ENCODE results near the gene PDE5A.
A peak's percentile ranks its signal among the peaks of the same experiment; 100 is the strongest.

Gene PDE5A

DNA sequence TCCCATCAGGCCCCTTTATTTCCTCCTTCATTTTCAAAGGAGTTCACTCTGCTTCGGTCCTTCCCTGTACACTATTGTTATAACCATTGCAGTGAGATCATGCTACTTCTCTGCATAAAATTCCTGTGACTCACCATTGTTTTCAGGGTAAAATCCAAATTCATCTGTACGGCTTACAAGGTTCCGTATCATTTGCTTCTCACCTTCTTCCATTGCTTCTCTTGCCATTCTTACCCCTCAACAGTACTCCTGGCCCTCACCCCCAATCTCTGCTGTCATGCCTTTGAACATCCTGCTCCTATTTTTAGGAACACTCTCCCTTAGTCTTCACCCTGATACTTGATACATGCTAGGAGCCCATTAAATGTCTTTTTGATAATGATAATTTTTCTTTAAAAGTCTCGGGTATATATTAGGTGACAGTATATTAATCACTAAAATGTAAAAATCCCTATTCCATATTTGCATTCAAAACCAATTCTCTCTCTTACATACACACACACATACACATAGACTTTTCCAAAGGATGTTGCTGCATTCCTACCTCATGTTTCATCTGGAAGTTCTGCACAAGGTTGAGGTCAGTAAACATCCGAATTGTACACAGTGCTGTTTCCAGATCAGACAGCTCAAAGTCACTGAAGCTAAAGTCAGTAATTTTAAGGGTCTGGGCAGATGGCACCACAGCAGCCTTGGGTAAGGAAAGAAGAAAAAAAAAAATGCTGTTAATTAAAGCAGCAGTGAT is 103.4 kb downstream of the PDE5A start:
- DNase-seq: no peak

DNA sequence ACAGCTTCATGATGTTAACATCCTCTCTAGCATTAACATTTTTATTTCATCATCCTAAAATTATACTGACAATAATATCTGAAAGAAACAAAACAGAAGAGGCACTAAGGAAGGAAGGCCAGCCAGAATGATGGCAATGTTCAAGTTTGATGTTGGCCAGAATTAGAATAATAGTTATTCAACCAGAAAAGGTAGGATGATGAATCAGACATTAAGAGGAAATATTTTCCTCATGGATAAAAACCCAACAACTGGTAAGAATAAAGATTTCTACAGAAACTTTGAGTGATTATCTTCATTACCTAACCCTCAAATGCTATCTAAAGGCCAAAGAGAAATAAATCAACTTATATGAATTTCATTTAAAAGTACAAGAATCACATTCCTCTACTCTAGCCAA is 105.2 kb downstream of the PDE5A start:
- DNase-seq: no peak

DNA sequence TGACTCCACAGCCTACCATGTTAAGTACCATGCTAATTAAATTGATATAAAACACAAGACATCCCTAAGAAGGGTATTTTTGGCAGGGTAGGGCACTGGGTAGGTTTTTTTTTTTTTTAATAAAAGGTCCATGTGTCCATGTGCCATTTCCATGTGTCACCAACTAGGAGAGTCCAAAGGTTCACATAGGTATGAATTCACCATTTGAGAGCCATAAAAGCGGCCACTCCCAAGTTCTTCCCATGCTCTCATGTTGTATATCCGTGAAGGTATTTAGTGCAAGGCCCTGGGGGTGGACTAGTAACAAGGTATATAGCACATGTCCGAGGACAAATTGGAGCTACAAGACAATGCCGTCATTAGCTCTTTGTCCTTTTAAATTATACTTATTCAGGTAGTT is 107.3 kb downstream of the PDE5A start:
- peak in 1 of 58 donors; percentile 0 for DNase-seq

DNA sequence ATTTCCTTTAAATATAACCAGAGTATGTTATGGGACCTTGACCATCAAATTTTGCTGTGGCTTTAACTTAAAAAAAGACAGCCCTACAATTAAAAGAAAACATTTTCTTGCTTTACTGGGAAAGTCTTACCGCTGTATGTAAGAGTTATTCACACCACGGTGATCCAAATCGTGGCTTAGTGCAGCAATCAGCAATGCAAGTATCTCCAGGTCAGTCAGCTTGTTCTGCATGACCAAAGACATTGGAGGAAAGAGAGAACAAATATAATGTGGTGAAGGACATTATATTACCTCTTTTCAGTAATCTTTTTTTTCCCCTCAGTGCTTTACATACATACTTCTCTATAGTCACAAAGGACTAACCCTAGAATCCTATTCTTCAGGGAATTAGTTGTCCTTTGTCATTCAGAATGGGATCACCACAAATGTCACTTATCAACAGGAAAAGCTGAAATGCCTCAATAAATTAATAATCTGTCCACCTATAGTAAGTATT is 109.6 kb downstream of the PDE5A start:
- no peak for DNase-seq

DNA sequence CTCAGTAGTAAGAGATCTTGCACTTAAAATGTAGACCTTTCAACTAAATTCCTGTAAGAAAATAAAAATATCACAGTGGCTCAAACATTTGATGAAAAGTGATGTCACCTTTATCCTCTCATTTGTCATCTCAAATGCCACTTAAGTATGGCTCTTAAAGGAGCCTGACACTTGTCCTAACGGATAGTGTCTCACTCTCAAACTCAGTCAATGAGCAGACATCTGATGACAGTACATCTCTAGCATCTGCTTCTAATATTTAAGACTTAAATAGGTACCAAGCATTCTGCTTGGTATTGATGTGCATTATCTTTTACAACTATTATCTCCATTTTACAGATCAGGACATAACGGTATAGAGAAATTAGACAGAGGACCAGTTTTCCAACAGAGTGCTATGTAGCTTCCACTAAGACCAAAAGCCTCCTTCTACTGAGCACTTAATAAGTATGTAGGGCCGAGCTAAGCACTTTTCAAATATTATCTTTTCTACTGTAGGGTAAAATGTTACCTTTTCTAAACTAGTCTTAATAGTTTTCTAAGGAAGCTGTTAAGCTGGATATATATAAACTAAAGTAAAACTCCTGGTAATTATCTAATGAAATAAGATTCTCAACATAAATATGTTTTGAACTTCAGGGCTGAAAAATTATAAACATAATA is 110.2 kb downstream of the PDE5A start:
- DNase-seq: no peak

DNA sequence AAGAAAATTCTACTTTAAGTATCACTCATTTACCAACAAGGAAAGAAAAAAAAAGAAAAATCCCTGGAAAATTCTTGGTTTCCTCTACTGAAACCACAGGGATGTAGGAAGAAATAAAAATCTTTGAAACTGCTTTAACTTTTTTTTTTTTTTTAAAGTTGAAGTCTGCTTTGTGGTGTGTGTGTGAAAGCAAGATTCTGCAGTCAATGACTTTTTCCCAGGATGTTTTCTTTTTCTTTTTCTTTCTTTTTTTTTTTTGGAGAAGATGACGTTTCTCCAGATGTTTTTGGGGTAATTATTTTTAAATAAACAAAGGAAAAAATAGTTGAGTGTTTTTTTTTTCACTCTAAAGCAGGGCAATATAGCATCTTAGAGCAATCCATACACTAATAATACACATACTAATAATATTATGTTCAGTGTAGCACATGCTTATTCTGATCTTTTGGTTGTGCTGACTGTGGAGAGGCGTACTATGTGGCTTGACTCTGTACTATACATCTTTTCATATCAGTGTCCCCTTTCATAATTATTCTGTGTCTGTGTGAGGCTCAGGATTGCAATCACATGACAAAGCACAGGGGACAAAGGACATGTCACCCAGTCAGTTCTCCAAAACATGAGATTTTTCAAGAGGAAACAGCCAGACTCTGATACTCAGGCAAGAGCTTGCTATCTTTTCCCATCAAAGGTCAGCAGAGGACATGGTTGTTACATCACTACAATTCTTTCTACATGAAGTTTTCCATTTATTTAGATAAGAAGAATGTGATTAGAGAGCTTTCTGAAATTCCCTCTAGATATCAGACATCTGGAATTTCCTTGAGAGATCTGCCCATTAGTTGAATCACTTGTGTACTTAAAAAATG is 111.0 kb downstream of the PDE5A start:
- no peak for DNase-seq

DNA sequence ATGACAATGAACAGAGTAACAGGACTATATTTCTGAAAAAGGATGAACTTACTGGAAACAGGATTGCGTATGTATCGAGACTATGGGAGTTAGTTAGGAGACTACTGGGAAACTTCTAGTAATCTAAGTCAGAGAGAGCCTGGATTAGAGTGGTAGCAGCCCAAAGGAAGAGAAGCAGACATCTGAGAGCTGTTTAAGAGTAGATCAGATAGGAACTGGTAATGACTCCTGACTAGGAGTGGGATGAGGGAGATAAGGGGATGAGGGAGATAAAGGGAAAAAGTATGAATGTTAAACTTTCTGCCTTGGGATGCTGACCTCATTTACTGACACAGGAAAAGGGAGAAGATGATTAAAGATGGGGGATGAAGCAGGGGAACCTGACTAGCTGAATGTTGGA is 116.2 kb downstream of the PDE5A start:
- no peak for DNase-seq

DNA sequence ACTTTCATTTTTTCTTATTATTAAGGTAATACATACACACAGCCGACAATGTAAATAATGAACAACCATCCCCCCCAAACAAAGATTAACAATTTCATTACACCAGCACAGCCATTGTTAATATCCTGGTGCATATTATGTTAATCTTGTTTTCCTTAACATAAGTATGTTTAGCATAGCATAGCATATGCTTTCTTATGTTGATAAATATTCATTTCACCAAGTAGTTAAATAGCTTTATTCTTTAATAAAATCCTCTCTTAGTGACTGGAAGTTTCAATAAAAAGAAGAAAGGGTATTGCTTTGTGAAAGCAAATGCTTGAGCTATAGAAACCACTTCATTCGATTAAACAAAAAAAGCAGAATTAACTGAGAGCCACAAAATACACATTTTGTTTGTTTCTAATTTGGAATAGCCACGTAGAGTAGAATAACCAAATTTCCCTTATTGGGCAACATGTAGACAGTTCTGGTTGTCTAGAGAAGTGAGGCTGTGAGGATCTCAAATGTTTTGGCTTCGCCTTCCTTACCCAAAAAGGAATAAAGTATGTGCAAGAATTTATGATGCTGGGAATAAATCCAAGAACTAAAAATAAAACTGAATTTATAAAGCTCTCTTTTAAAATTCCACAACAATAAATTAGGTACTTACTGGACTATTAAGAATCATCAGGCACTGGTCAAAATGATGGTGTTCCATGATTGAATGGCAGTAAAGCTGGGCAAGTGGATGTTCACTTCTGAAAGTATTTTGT is 118.0 kb downstream of the PDE5A start:
- no peak for DNase-seq

DNA sequence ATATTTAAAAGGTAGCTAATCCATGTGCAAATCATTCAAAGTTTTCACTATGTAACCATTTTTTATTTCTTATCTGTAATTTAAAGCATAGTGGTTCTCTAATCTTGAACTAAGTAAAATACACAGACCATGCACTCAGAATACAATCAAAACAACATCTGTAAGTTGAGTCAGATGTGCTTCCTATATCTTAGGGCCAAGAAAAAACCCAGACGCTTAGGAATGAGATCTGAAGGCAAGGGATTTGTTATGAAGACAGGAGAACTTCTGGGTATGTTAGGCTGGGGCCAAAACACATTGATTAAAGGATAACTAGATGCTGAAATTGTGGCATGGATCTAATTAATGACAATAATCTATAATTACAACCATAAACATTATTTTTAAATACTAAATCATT is 120.3 kb downstream of the PDE5A start:
- DNase-seq: no peak

DNA sequence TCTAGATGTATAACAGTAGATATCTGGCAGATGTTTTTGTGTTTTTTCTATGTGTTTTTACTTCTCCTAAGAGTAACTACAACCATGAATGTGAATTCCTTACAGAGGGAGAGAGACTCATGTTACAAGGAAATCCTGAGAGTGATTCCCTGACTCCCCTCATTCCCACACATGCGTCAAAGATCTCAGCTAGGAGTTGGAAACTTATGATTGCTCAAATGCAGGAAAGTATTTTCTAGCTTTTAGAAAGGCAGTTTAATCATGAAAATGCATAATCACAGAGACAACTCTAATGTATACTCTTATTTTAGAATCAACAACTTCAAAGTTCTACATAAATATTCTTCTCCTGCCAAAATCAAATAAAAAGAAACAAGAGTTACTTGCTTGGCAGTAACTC is 121.8 kb downstream of the PDE5A start:
- DNase-seq: no peak

DNA sequence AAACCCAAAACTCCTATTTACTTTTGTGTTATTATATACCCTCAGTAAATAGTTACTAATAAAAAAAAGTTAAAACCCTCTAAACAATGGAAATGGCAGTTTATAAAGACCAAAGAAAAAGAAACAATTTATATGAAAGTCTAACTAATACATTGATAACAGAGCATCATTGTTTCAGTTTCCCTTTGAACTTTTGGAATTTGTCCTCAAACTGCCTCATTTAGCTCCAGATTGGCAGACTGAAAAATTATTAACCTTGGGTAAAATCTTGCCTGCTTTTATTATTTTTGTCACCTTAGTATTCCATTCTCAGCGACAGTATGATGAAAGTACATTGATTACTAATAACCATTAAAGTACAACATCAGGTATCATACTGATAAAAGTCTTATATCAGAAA is 124.0 kb downstream of the PDE5A start:
- DNase-seq: no peak

DNA sequence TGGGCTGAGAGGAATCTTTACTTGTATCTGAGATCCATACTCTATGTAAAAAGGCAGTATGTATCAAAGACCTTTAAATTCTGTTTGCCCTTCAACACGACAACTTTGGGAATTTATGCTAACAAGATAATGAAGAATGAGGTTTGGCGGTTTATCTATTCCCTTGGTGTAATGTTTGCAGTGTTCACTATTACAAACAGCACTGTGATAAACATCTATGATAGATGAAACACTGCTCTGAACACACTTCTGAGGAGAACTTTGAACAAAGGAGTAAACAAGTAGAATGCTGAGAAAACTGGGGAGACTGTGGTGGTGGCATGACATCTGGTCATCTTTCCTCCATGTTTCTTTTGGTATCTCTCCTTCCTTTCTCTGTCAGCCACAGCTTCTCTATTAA is 126.9 kb downstream of the PDE5A start:
- DNase-seq: no peak

DNA sequence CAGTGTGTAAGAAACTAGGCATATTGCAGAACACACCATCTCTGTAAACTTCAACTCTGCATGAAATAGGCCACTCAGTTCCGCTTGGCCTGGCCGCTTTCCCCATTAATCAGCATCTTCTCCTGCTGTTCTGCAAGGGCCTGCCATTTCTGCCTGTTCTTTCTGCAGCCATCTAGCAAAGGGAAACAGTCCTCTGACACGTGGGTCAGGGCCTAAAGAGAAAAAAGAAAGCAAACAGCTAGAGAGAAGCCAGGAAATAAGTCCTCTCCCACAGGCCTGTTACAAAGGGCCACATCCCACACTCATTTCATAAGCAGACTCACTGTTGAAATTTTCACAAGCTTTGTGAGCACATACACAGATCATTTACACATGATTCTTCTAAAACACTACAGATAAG is 130.1 kb downstream of the PDE5A start:
- DNase-seq: peak in 42 of 58 donors; percentile 0 to 71 (median 15)

DNA sequence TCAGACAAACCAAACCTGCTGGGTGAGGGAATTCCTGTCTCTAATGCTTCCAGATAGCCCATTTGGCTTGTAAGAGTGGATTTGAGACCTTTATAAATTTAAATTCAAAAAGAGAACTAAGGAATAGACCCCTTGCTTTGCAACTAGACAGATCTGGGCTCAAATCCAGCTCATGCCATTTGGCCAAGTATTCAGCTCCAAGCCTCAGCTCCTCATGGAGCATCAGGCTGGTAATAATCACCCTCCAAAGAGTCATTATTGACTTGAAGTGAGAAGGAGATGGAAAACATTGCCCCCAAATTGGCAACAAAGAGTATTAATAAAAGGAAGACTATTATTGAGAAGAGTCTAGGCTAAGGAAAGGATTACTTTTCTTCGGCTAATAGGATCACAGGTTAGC is 134.7 kb downstream of the PDE5A start:
- DNase-seq: peak in 8 of 58 donors; percentile 0 to 38 (median 2)

DNA sequence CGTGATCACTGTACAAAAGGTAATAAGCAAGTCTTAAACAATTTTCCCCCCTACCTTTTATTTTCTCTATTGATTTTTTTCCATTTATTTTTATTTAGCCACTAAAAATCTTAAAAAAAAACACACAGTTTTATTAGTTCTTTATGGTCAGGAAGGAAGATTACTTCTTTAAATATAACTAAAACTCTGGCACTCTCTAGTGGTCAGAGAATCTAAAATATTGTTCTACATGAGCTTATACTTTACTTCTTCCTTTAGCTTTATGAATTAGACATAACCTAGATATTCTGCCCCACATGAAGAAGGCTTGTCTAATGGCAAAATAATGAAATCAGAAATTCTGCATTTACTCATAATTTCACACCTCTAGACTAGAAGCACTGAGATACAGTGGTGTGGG is 135.2 kb downstream of the PDE5A start:
- no peak for DNase-seq

DNA sequence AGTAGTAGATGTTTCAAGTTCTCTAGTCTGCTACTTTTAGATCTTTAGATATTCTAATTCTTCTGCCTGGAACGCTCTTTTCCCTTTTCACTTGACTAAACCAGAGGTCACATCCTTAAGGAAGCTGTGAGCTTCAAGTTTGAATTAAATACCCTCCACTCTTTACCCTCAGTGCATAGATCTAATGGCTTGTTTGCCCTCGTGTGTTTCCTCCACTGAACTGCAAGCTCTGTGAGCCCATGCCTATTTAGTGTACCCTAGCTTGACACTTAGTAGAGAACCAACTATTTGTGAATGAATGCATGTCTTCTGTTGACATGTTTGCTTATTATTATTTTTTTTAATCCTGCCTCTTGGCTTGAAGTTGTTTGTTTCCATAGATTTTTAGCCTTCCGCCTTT is 138.3 kb downstream of the PDE5A start:
- no peak for DNase-seq

DNA sequence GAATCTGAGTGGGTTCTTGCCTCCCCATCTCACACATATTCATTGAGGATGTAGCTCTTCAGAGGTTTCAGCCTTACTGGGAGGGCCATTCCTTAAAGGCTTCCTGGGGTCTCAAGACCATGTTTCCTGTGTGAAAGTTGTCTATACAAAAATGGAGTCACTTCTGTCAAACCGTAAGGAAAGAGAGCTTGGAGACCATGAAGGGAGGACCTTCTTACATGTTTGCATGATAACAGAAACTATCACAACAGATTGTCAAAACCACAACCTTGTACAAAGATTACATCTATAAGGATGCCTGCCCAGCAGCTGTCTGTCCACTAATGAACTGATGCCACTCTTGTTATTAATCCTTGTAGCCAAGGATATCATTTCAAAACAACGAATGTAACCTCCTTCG is 139.3 kb downstream of the PDE5A start:
- no peak for DNase-seq

DNA sequence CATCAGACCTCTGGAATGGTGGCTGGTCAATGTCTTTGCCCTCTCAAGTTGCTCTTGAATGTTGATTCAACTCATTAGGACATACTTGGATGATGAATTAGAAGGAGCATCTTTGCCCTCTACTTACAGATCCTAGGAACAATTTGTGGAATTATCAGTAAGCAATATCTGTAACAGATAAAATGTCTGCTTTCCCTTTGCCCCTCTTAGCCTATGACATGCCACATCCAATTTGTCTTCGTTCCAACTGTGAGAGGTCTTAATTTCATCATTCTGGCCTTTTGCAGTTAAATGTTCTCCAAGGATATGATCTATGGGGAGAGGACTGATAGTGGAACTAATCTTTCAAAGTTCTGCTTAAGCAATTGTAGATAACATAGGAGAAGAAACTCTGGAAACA is 148.3 kb downstream of the PDE5A start:
- no peak for DNase-seq

DNA sequence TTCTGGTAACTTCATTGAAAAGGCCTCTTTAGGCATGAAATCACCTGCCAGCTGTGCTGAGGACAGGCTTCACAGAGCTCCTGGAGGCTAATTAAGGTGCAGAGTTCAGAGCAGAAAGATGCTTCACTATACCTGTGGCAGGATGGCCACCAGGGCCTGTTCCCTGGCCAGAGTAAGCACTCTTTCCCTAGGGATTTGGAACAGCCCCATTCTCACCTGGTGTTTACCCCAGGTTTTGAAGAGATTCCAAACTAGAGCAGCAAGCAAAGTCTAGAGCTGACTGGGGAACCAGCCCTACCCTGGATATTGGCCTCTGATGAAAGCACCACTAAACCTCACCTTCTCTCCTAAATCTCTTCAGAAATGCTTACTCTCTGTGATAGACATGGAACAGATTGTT is 148.8 kb downstream of the PDE5A start:
- DNase-seq: no peak

DNA sequence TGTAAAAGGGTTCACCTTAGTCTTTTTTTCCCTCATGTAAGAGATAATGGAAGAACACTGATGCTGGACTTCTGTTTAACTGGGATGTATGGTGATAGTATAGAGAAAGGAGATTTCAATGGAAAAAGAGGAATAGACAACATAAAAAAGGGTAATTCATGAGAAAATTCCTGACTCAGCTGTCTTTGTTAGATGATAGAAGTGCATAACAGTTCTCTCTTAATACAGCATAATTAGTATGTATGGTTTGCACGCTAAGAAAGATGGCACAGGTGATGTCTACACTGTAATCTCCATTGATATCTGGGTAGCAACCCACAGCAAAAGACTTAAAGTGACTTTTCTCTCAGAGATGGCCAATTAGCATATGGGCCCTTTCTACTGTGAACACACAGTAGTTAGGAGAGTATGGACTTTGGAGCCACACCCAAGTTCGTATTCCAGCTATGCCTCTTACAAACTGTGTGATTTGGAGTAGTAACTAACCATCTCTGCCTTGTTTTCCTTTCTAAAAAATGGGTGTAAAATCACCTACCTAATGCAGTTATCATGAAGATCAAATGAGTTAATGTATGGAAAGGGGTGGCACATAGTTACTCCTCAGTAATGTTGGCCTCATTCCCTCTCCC is 149.3 kb downstream of the PDE5A start:
- no peak for DNase-seq

All from anterior cingulate cortex (tissue), 58 donors.